ENCODE measurements around the gene BCR. TPM values are rescaled to one million over a fixed set of nuclear protein-coding genes. Genes with fewer than 3 reads are reported as not detected.
A peak's percentile ranks its signal among the peaks of the same experiment; 100 is the strongest.

Gene BCR
- total and polyA plus RNA-seq, 2 of the 8 experiments (the other 6 are each of a cell fraction or from before 2014, with no cell fraction given): 66.7 to 130 TPM

DNA sequence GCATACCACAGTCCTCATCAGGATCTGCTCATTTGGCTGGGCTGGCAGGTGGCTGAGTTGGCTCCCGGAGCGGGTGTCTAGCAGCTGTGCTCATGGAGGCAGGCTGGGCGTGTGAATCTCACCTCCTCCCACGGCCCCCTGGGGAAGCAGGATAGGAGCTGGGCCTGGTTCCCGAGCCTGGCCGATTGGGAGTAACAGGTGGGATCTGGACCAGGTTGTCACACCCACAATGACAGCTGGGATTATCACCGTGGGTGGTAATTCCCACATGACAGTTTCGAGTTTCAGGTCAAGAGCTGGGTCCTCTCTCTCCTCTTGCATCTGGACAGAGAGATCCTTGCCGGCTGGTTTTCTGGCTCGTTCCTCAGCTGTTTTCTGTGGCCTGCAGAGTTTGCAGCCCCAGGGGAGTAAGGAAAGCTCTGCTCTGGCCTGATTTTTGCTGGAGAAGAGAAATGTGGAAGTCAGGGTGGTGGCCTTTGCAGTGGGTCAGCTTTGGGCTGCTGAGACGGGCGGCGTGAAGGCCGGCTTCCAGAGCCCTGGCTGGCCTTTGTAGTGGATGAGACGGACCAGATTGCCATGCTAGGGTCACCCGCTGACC, 57.0 kb downstream of the BCR start:
- FAIRE-seq: no peak

More for the DNA sequence above, 57.0 kb downstream of the BCR start:
- H2BK12ac ChIP-seq (ENCODE audit: low read depth, low read length): 0 out of 2 replicates have a peak overlapping the region, but pooled peaks have one; percentile 29
- no peak overlapping the region for H3K14ac ChIP-seq (ENCODE audit: insufficient read length)
- H3K4me3 ChIP-seq (ENCODE audit: extremely low read depth in 1 of 4, insufficient read depth in 2 of 4, low read depth in 3 of 4, low read length in 4 of 4): no peak overlapping the region
- H2BK120ac ChIP-seq (replicated peaks; ENCODE audit: low read depth, low read length): no peak overlapping the region
- no peak overlapping the region; the same call in 1 of the 2 replicates for H2BK20ac ChIP-seq (ENCODE audit: low read length)
- H3K23me2 ChIP-seq (ENCODE audit: low read depth, low read length): peaks cover 5% of the 10 kb centered on the region; the same call in 1 of the 2 replicates
- peaks cover 21 to 41% (median 35%) of the 10 kb centered on the region in 4 experiments for H3K4me1 ChIP-seq (replicated peaks in 1 of 4; ENCODE audit: control insufficient read depth in 3 of 4, insufficient read depth in 4 of 4, low read length in 3 of 4)
- H4K5ac ChIP-seq (ENCODE audit: insufficient read length, low read depth, low read length): no peak overlapping the region
- H3K4ac ChIP-seq (replicated peaks; ENCODE audit: insufficient read length, low read depth, low read length): no peak overlapping the region
- peak overlapping the region; percentile 88; the same call in 1 of the 2 replicates for H2AK5ac ChIP-seq (ENCODE audit: low read depth, low read length)
- no peak overlapping the region for H3K56ac ChIP-seq (replicated peaks; ENCODE audit: insufficient read length, low read depth, low read length)
- H2AFZ ChIP-seq (ENCODE audit: low read length): no peak overlapping the region
- no peak overlapping the region for H3K27ac ChIP-seq (ENCODE audit: low read depth, low read length)
- H2BK5ac ChIP-seq (ENCODE audit: low read depth, low read length): peak overlapping the region; percentile 66; the same call in 1 of the 2 replicates
- H4K20me1 ChIP-seq (replicated peaks in 1 of 2; ENCODE audit: control insufficient read depth in 1 of 2, insufficient read depth in 2 of 2, low read length in 2 of 2): peaks cover 12 to 18% of the 10 kb centered on the region in 2 experiments
- peaks cover 36 to 85% of the 10 kb centered on the region in 2 experiments for H3K79me2 ChIP-seq (ENCODE audit: control insufficient read depth in 1 of 2, insufficient read depth in 2 of 2, low read length in 2 of 2)
- peak overlapping the region; percentile 43; the same call in 1 of the 2 replicates for H3K18ac ChIP-seq (ENCODE audit: extremely low read depth, low read length)
- peak overlapping the region in 1 of 2 experiments; percentile 3; a peak in 2 of 4 replicates for H3K4me2 ChIP-seq (ENCODE audit: insufficient read depth in 1 of 2, low read depth in 2 of 2, low read length in 2 of 2)
- no peak overlapping the region for H2BK15ac ChIP-seq (ENCODE audit: low read length)
- no peaks in the 10 kb centered on the region; a peak in 1 of 4 replicates for H3K9me3 ChIP-seq (ENCODE audit: insufficient read depth in 2 of 2, low read depth in 1 of 2, low read length in 1 of 2)
- WGBS, 2 experiments (ENCODE audit: extremely low coverage in 1 of 2, insufficient coverage in 1 of 2, insufficient read length in 1 of 2, insufficient replicate concordance in 2 of 2, low coverage in 1 of 2, low lambda C conversion rate in 2 of 2, missing lambda C conversion rate in 1 of 2): 77% methylated on average over 16 of the region's 16 CpGs; no CpG with 5 or more reads in 1 of the 2 experiments
- CTCF ChIA-PET (ENCODE audit: partially characterized antibody): interaction anchor here (1.2 to 3.0 kb wide), 5 partner anchors 11 to 80 kb away, joined by 3 to 14 read pairs (median 5); partner anchors contain the start of gene BCR
- no peak for DNase-seq (ENCODE audit: low read depth in 1 of 2, low spot score in 2 of 2)
- H4K8ac ChIP-seq (ENCODE audit: extremely low read depth, insufficient read depth, low read length): no peak overlapping the region
- POLR2A ChIA-PET (ENCODE audit: partially characterized antibody): interaction anchor here (0.9 to 1.6 kb wide), 4 partner anchors 10 to 25 kb away, joined by 3 to 4 read pairs (median 4); no protein-coding TSS in a partner anchor
- peaks cover 36% of the 10 kb centered on the region for H3K79me1 ChIP-seq (ENCODE audit: low read depth, low read length)
- no peak overlapping the region for H3K9ac ChIP-seq (replicated peaks in 1 of 4; ENCODE audit: extremely low read depth in 1 of 4, low read depth in 3 of 4, low read length in 3 of 4)
- no peak overlapping the region for H4K91ac ChIP-seq (replicated peaks; ENCODE audit: insufficient read length, low read length)
- H3K27me3 ChIP-seq (replicated peaks in 1 of 4; ENCODE audit: control insufficient read depth in 3 of 4, extremely low read depth in 1 of 4, insufficient read depth in 3 of 4, low read length in 3 of 4): no peaks in the 10 kb centered on the region
- no peak overlapping the region for H3K23ac ChIP-seq (ENCODE audit: insufficient read length)
- no peaks in the 10 kb centered on the region; a peak in 1 of 8 replicates for H3K36me3 ChIP-seq (ENCODE audit: control insufficient read depth in 2 of 4, insufficient read depth in 4 of 4, low read length in 3 of 4)

All from H1 (cell line).